Endothelial cell of umbilical vein (primary cell): ENCODE measurements around the gene HNRNPLL. TPM values are rescaled to one million over a fixed set of nuclear protein-coding genes. Genes with fewer than 3 reads are reported as not detected.

Experiments used
- BruUV-seq: library from RNA; stranded (reverse); fragments of 400-500 nt; replicated peaks from 2 replicates; lab custom pipeline; 2021; lab: Mats Ljungman, UMichigan
- CTCF ChIA-PET: fragments of 300-600, 350-600 bp; sonication (Branson Sonifier 250); formaldehyde crosslinking; loops from one replicate; lab custom pipeline; 2021; ENCODE audit warnings: antibody characterized with exemption, inconsistent platforms; lab: Charles Lee
- POLR2A ChIA-PET: fragments of 300-600, 350-600 bp; sonication (Branson Sonifier 250); formaldehyde crosslinking; loops from one replicate; lab custom pipeline; 2021; ENCODE audit warnings: antibody characterized with exemption, inconsistent platforms; lab: Charles Lee
- DNase-seq: peaks from one replicate; pipeline ENCODE4 v3.0.0-alpha.2; 2011; ENCODE audit warnings: low read depth, low spot score
- FAIRE-seq: peaks from 2 replicates; lab custom pipeline; 2011; peaks lifted over from hg19 to GRCh38; lab: Jason Lieb, UNC
- H2AFZ ChIP-seq: 2 replicates; pipeline ENCODE4 v1.6.0; 2012; ENCODE audit warnings: low read depth, low read length, control low read depth, inconsistent platforms
- H3K27ac ChIP-seq: 2 replicates; pipeline ENCODE4 v1.5.1; 2011; ENCODE audit warnings: low read depth, mild to moderate bottlenecking, control low read depth, low read length, moderate library complexity; ENCODE audit not compliant: insufficient read depth
- H3K27me3 ChIP-seq, 2 experiments: 2 replicates each; pipeline versions ENCODE4 v1.6.0 to v1.6.1; 2011; ENCODE audit warnings: low read length in 2 of 2, mixed read lengths in 1 of 2; ENCODE audit not compliant: control insufficient read depth in 2 of 2, insufficient read depth in 2 of 2
- H3K36me3 ChIP-seq, 2 experiments: 2 replicates in 1 of 2; 3 replicates in 1 of 2; pipeline ENCODE4 v1.5.1; 2011; ENCODE audit warnings: low read length in 2 of 2, mild to moderate bottlenecking in 1 of 2, moderate library complexity in 1 of 2; ENCODE audit not compliant: control insufficient read depth in 2 of 2, insufficient read depth in 2 of 2; ENCODE audit errors: extremely low read depth in 1 of 2
- H3K4me1 ChIP-seq: 3 replicates; pipeline ENCODE4 v1.5.1; 2011; ENCODE audit warnings: mild to moderate bottlenecking, low read length; ENCODE audit not compliant: control insufficient read depth, insufficient read depth; ENCODE audit errors: extremely low read depth
- H3K4me2 ChIP-seq: 2 replicates; pipeline ENCODE4 v1.6.1; 2011; ENCODE audit warnings: low read length, control low read depth, mixed read lengths; ENCODE audit not compliant: insufficient read depth
- H3K4me3 ChIP-seq, 3 experiments: fragments of 200-600 bp in 1 of 3; sonication (generic), shearing (Covaris generic) in 1 of 3; replicated peaks in 1 of 3; 2 replicates each; pipeline ENCODE4 v1.5.1; 2011 to 2016; ENCODE audit warnings: control low read depth in 3 of 3, low read length in 3 of 3, mild to moderate bottlenecking in 2 of 3, inconsistent platforms in 1 of 3, low read depth in 1 of 3, moderate library complexity in 1 of 3; ENCODE audit not compliant: insufficient read depth in 1 of 3
- H3K79me2 ChIP-seq: 2 replicates; pipeline ENCODE4 v1.6.0; 2012; ENCODE audit warnings: low read length, inconsistent platforms; ENCODE audit not compliant: control insufficient read depth, insufficient read depth
- H3K9ac ChIP-seq: replicated peaks from 2 replicates; pipeline ENCODE3; 2011; ENCODE audit warnings: low read length, control low read depth; ENCODE audit not compliant: insufficient read depth; ENCODE audit errors: extremely low read depth
- H3K9me1 ChIP-seq: replicated peaks from 3 replicates; pipeline ENCODE4 v1.6.0; 2011; ENCODE audit warnings: mild to moderate bottlenecking, low read length; ENCODE audit not compliant: control insufficient read depth, insufficient read depth; ENCODE audit errors: extremely low read depth
- H3K9me3 ChIP-seq: replicated peaks from 2 replicates; pipeline ENCODE4 v1.5.1; 2012; ENCODE audit warnings: low read length, inconsistent platforms; ENCODE audit not compliant: control insufficient read depth, insufficient read depth
- H4K20me1 ChIP-seq: replicated peaks from 2 replicates; pipeline ENCODE3; 2011; ENCODE audit warnings: mild to moderate bottlenecking, low read length; ENCODE audit not compliant: control insufficient read depth, insufficient read depth; ENCODE audit errors: extremely low read depth
- EZH2 ChIP-seq: IDR thresholded peaks from 2 replicates; pipeline ENCODE4 v1.6.1; 2012; ENCODE audit warnings: borderline replicate concordance, low read depth, mild to moderate bottlenecking, moderate library complexity, low read length, inconsistent platforms; ENCODE audit not compliant: severe bottlenecking
- FOS ChIP-seq: IDR thresholded peaks from 2 replicates; pipeline ENCODE4 v1.6.1; 2011; ENCODE audit warnings: mild to moderate bottlenecking, low read length, moderate library complexity, borderline replicate concordance; ENCODE audit not compliant: insufficient read depth
- GATA2 ChIP-seq: IDR thresholded peaks from 2 replicates; pipeline ENCODE4 v1.7.0; 2011; ENCODE audit warnings: low read depth, mild to moderate bottlenecking, moderate library complexity, mixed read lengths, low read length; ENCODE audit not compliant: insufficient read length, insufficient read depth
- JUN ChIP-seq: IDR thresholded peaks from 2 replicates; pipeline ENCODE4 v1.6.1; 2011; ENCODE audit warnings: borderline replicate concordance, low read depth; ENCODE audit not compliant: insufficient read length, insufficient read depth
- MYC ChIP-seq: IDR thresholded peaks from one replicate; pipeline ENCODE4 v1.6.1; 2011; ENCODE audit warnings: mild to moderate bottlenecking, low read depth, low read length
- POLR2A ChIP-seq: IDR thresholded peaks from 2 replicates; pipeline ENCODE4 v1.6.1; 2012; ENCODE audit warnings: low read depth, mild to moderate bottlenecking, control low read depth, low read length
- POLR2AphosphoS5 ChIP-seq: IDR thresholded peaks from 2 replicates; pipeline ENCODE4 v1.6.1; 2012; ENCODE audit warnings: low read depth, mild to moderate bottlenecking, control low read depth, low read length, moderate library complexity; ENCODE audit not compliant: insufficient read depth
- dilution Hi-C: fragments of 300-500 bp; cut with MboI; formaldehyde crosslinking; loops from one replicate; pipeline ENCODE4 v1.15.0; 2019; ENCODE audit warnings: low sequenced_read_pairs; ENCODE audit not compliant: extremely low pct_ligation_motif_present
- intact Hi-C: fragments of 100-400 bp; cut with micrococcal nuclease; formaldehyde crosslinking; loops from one replicate; pipeline ENCODE4 v1.10.0; 2022
- polyA plus RNA-seq, 4 experiments: library from polyadenylated mRNA; depleted of rRNA in 3 of 4; stranded (reverse) in 3 of 4; unstranded in 1 of 4; fragments of >200 nt; gene quantifications; 2 replicates each; pipeline versions ENCODE4 v1.2.1 to v1.2.3, GENCODE V29; 2011 to 2012; ENCODE audit warnings: missing spikeins in 1 of 4
- total RNA-seq: library from RNA; stranded (reverse); gene quantifications from 2 replicates; pipeline ENCODE4 v1.2.3, GENCODE V29; 2021
- TF ChIP-seq, protein P1 (sequence below), 2 donors: IDR thresholded peaks; 1 replicate in 1 of 2; 2 replicates in 1 of 2; pipeline ENCODE4 v1.5.1; 2011; ENCODE audit warnings: low read length in 2 of 2, mild to moderate bottlenecking in 2 of 2, moderate library complexity in 2 of 2, control low read depth in 1 of 2, inconsistent platforms in 1 of 2, low read depth in 1 of 2; ENCODE audit not compliant: insufficient read depth in 1 of 2; ENCODE audit errors: extremely low read depth in 1 of 2
- TF ChIP-seq, protein P2 (sequence below): IDR thresholded peaks from 2 replicates; pipeline ENCODE4 v1.6.1; 2011; ENCODE audit not compliant: insufficient read depth, insufficient read length

HNRNPLL gene
- total and polyA plus RNA-seq, 2 donors (not counting 3 experiments of a cell fraction or from before 2014, with no cell fraction given), result 19.8 to 56.2 TPM

DNA sequence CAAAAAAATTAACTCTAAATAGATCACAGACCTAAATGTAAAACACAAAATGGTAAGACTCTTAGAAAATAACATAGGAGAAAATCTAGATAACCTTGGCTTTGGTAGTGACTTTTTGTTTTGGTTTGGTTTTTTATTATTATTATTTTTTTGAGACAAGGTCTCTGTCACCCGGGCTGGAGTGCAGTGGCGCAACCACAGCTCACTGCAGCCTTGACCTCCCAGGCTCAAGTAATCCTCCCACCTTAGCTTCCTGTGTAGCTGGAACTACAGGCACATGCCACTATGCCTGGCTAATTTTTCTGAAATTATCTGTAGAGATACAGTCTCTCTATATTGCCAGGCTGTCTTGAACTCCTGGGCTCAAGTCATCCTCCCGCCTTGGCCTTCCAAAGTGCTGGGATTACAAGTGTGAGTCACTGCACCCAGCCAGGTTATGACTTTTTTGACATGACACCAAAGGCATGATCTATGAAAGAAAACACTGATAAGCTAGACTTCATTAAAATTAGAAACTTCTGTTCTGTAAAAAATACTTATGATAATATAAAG, 88.0 kb downstream of the HNRNPLL start:
- CTCF ChIA-PET, result interaction anchor here (1.2 kb wide), 1 partner anchor 13 kb away, joined by 3 read pairs; no protein-coding TSS in a partner anchor
- no peaks in the 10 kb centered on the region for H4K20me1 ChIP-seq
- peaks cover under 1% of the 10 kb centered on the region for H3K4me1 ChIP-seq
- H3K9ac ChIP-seq, result no peak overlapping the region
- POLR2A ChIA-PET, result no interaction called here
- dilution Hi-C loops (no loop called here), intact Hi-C loops (no loop called here)
- no peak overlapping the region for H3K4me3 ChIP-seq
- no peak overlapping the region for H2AFZ ChIP-seq
- no peak overlapping the region for H3K4me2 ChIP-seq
- TF ChIP-seq POLR2A, result no peak
- TF ChIP-seq, protein P1, sequence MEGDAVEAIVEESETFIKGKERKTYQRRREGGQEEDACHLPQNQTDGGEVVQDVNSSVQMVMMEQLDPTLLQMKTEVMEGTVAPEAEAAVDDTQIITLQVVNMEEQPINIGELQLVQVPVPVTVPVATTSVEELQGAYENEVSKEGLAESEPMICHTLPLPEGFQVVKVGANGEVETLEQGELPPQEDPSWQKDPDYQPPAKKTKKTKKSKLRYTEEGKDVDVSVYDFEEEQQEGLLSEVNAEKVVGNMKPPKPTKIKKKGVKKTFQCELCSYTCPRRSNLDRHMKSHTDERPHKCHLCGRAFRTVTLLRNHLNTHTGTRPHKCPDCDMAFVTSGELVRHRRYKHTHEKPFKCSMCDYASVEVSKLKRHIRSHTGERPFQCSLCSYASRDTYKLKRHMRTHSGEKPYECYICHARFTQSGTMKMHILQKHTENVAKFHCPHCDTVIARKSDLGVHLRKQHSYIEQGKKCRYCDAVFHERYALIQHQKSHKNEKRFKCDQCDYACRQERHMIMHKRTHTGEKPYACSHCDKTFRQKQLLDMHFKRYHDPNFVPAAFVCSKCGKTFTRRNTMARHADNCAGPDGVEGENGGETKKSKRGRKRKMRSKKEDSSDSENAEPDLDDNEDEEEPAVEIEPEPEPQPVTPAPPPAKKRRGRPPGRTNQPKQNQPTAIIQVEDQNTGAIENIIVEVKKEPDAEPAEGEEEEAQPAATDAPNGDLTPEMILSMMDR (IDR thresholded peaks at IDR 0.05; ENCODE audit: extremely low read depth in 1 of 2, insufficient read depth in 1 of 2, low read depth in 1 of 2, low read length in 2 of 2), result no peak
- TF ChIP-seq, protein P2, sequence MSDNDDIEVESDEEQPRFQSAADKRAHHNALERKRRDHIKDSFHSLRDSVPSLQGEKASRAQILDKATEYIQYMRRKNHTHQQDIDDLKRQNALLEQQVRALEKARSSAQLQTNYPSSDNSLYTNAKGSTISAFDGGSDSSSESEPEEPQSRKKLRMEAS, result no peak
- TF ChIP-seq JUN, result no peak
- no peaks in the 10 kb centered on the region for H3K9me1 ChIP-seq
- no peaks in the 10 kb centered on the region for H3K79me2 ChIP-seq
- FAIRE-seq (no peak), DNase-seq (no peak)
- H3K27me3 ChIP-seq, result no peaks in the 10 kb centered on the region
- no peak overlapping the region for H3K27ac ChIP-seq
- H3K9me3 ChIP-seq, result no peaks in the 10 kb centered on the region
- H3K36me3 ChIP-seq, result no peaks in the 10 kb centered on the region
- BruUV-seq, result no TSS peak

DNA sequence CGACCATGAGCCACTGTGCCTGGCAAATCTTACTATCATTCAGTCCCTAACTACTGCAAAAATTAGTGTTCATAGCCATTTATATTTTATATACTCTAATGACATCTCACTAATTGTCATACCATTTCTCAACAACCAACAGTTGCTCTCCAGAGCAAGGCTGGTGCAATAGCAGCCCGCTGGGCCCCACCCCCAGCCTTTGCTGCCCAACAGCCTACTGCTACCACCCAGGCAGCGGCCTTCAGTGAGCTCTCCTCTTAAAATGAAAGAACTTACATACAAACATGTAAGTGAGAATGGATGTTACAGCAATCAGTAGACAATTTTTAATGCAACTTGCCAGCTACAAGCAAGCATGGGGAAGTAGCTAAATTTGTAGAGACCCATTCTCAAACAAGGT, 90.5 kb downstream of the HNRNPLL start:
- BruUV-seq, result no TSS peak
- no peak for FAIRE-seq
- DNase-seq, result no peak
- Histone ChIP-seq H3K4me1 (peaks cover 3% of the 10 kb centered on the region), H4K20me1 (no peaks in the 10 kb centered on the region), H3K79me2 (no peaks in the 10 kb centered on the region), H3K27me3 (no peaks in the 10 kb centered on the region), H3K36me3 (no peaks in the 10 kb centered on the region), H2AFZ (no peak overlapping the region), H3K9me1 (no peaks in the 10 kb centered on the region), H3K4me3 (no peak overlapping the region), H3K27ac (no peak overlapping the region), H3K4me2 (no peak overlapping the region), H3K9me3 (no peaks in the 10 kb centered on the region), H3K9ac (no peak overlapping the region)
- dilution Hi-C loops (no loop called here), intact Hi-C loops (no loop called here)
- TF ChIP-seq POLR2A, result no peak
- TF ChIP-seq MYC, result no peak
- TF ChIP-seq, protein P2, result no peak
- TF ChIP-seq, protein P1 (IDR thresholded peaks at IDR 0.05; ENCODE audit: extremely low read depth in 1 of 2, insufficient read depth in 1 of 2, low read depth in 1 of 2, low read length in 2 of 2), result no peak
- TF ChIP-seq FOS, result no peak
- TF ChIP-seq GATA2, result no peak
- TF ChIP-seq EZH2, result no peak
- no peak for TF ChIP-seq JUN
- no peak for TF ChIP-seq POLR2AphosphoS5
- POLR2A ChIA-PET, result no interaction called here
- CTCF ChIA-PET, result interaction anchor here (1.2 kb wide), 1 partner anchor 238 kb away, joined by 3 read pairs; no protein-coding TSS in a partner anchor
